Cardiac fibroblast (primary cell): ENCODE measurements around the gene CHRNB4.

Experiments
- DNase-seq, 2 donors: peaks; one replicate each; pipeline versions ENCODE4 v3.0.0 to v3.0.0-alpha.2; 2010; ENCODE audit warnings: low read depth in 2 of 2
- H3K4me3 ChIP-seq, 2 donors: replicated peaks in 1 of 2; 1 replicate in 1 of 2; 2 replicates in 1 of 2; pipeline ENCODE4 v1.5.1; 2011; ENCODE audit warnings: low read depth in 2 of 2, low read length in 2 of 2, mild to moderate bottlenecking in 2 of 2, moderate library complexity in 1 of 2
- CTCF ChIP-seq: IDR thresholded peaks from one replicate; pipeline ENCODE4 v1.5.1; 2011; ENCODE audit warnings: low read depth, mild to moderate bottlenecking, low read length, inconsistent platforms

The CHRNB4 gene

DNA sequence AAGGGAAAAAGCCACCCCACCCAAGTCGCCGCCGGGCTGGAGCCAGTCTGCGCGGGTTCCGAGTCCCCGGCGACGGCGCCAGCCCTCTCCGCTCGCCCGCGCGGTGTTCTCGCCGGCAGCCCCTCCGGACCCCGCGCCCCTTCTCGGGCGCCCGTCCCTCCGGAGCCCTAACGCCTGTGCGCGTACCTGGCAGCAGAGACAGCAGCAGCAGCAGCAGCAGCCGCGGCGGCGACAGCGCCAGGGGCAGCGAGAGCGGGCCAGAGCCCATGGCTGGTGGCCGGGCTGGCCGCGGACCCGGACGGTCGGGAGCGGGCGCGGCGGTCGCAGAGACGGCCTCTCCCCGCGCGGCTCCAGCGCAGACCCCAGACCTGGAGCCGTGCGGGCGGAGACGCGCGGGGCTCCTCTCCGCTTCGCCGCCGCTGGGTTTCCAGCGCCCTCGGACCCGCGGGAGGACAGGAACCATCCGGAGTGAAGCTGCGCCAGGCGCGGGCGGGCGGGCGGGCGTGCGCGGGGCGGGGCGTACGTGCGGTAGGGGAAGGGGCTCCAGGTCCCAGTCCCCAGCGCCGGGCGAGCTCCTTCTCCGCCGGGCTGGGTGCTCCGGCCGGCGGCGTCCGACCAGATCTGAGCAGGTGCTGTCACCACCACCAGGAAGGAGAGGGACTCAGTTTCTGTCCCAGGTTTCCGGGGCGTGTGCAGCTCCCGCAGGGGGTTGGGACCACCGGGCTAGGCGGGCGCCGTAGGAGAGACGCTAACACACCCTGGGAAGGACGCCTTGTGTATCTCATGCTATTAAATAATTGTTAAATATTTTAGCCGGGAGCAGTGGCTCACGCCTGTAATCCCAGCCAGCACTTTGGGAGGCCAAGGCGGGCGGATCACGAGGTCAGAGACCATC is 20.2 kb downstream of the CHRNB4 start, which contains the start of gene CHRNA3:
Gene CHRNA3 (minus strand): TSS at position 470 of the 895 bp plus-strand sequence. CDS start 202 bp downstream, at position 268.
- DNase-seq = peak in 1 of 2 donors; percentile 3
- TF ChIP-seq CTCF = no peak
- H3K4me3 ChIP-seq = no peak within 1 kb of the TSS

DNA sequence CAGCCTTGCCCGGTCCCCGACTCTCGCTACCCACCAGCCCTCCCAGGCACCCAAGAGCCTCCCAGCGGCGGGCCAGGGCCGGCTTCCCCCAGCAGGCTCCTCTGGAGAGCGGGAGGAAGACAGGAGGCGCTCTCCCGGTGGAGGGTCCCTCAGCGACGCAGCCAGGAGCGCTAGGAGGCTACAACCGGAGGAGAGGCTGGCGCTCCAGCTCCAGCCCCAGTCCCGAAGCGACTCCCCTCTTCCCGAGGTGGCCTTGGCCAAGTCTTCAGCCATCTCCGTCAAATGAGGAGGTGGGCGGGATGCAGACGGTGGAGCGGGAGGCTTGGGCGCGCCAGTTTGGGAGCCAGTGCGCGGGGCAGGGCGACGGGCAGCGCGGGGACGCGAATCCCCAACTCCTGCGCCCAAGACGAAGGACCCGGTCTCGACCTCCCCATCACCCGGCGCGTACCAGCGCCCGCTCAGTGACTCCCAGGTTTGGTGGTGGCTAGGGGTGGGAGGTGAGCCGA is 20.9 kb downstream of the CHRNB4 start:
- no peak overlapping the region for H3K4me3 ChIP-seq
- peak; percentile 32 for TF ChIP-seq CTCF
- DNase-seq = peak; percentile 6 to 17

DNA sequence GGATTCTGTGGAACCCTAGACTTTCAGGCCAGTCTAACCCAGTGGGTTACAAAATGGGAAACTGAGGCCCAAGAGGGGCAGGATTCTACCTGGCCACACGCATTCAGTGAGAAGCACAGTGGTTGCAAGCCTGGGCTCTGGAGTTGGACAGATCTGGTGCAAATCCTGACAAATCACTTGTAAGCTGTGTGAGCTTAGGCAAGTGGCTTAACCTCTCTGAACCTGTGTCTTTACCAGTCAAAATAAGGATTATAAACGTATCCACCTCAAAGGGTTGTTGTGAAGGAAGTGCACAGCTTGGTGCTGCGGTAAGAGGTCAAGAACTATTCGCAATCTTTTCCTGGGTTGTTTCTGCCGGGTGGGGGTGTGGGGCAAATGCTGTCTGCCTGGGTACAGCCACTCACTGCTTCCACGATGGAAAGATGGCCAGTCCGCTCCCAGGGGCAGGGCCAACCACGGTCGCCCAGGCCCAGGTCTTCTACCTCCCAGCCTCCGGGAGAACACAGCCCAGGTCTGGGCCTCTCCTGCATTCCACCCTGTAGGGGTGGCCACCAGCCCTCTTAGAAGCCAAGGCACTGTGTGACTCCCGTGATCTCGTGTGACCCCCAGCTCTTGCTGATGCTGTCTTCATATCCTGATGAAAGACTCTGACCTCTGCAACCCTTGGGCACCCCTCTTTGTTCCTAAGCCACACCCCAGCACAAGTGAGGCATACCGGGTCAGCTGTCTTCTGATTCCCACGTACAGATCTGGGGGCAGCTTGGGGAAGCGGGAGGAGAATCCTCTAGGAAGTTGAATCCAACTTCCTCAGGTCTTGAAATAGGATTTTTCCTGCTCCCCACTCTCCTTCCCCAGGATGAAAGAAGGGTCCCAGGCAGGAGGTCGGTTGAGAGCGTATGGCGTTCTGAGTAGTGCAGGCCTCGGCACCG is 21.7 kb downstream of the CHRNB4 start:
- DNase-seq = no peak
- H3K4me3 ChIP-seq = no peak overlapping the region
- TF ChIP-seq CTCF = no peak

DNA sequence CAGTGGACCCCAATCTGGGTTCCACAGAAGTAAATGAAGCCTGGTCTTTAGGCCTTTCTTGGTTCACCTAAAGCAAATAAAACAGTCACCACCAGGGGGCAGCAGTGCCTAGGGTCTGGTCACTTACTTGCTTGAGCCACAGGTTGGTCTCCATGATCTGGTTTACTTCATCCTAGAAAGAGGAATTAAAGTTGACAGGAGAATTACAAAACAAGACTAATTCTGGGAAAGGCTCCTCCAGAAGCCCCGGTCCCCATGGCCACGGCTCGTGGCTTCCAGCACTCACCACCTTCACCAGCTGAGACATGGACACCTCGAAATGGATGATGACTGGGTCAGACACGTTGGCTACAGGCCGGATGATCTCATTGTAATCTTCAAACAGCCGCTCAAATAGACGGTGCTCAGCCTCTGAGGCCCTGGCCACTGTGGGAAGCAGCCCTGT is 22.5 kb downstream of the CHRNB4 start:
- TF ChIP-seq CTCF = peak; percentile 77
- DNase-seq = peak; percentile 91 to 92
- H3K4me3 ChIP-seq = no peak overlapping the region

GRCh38 chr15:78618064-78618463 is 22.9 kb downstream of the CHRNB4 start:
- no peak for DNase-seq
- TF ChIP-seq CTCF = no peak
- H3K4me3 ChIP-seq = no peak overlapping the region

DNA sequence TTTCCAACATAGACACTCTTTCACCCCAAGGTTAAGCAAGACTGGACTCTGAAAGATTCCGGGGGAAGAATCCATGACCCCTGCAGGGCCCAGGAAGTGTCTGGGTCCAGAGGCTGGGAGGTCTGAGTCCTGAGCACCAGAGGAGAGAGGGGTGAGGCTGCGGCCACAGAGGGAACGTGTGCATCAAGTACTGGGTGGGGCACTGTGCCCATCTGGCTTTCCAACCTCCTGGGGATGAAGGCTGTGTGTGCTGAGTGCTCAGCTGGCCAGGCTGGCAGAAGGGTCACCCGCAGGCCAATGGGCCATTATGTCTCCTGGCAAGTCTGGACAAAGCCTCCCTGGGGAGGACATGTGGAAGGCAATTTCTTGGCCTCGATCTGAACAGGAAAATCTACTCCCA is 23.5 kb downstream of the CHRNB4 start:
- TF ChIP-seq CTCF = no peak
- no peak for DNase-seq
- H3K4me3 ChIP-seq = no peak overlapping the region
